OCI-LY1 (cell line): ENCODE data around the gene CYB5D1.

Experiments used
- H2AFZ ChIP-seq: fragments of 200-600 bp; sonication (generic), shearing (Covaris generic); 2 replicates; pipeline ENCODE4 v1.6.0; 2014; ENCODE audit warnings: antibody characterized with exemption, mild to moderate bottlenecking, low read length
- H3F3A ChIP-seq: fragments of 200-600 bp; sonication (generic), shearing (Covaris generic); 2 replicates; pipeline ENCODE4 v1.6.0; 2014; ENCODE audit warnings: mild to moderate bottlenecking, antibody characterized with exemption, low read length, moderate library complexity; ENCODE audit not compliant: insufficient read depth
- H3K27ac ChIP-seq: fragments of 200-600 bp; sonication (generic); 2 replicates; pipeline ENCODE4 v1.5.1; 2014; ENCODE audit warnings: low read length, mixed run types, mild to moderate bottlenecking, low read depth; ENCODE audit not compliant: poor library complexity, severe bottlenecking
- H3K27me3 ChIP-seq: fragments of 200-600 bp; sonication (generic); 2 replicates; pipeline ENCODE4 v1.6.0; 2014; ENCODE audit warnings: antibody characterized with exemption, mild to moderate bottlenecking, low read length, moderate library complexity; ENCODE audit not compliant: insufficient read depth
- H3K36me3 ChIP-seq: fragments of 200-600 bp; sonication (generic); 2 replicates; pipeline ENCODE4 v1.6.1; 2014; ENCODE audit warnings: mild to moderate bottlenecking, antibody characterized with exemption, low read length, moderate library complexity, mixed read lengths; ENCODE audit not compliant: insufficient read depth
- H3K4me1 ChIP-seq: fragments of 200-600 bp; sonication (generic); 2 replicates; pipeline ENCODE4 v1.5.1; 2014; ENCODE audit warnings: mild to moderate bottlenecking, low read length, moderate library complexity; ENCODE audit not compliant: insufficient read depth, severe bottlenecking
- H3K4me2 ChIP-seq: fragments of 200-600 bp; sonication (generic), shearing (Covaris generic); 2 replicates; pipeline ENCODE4 v1.6.1; 2014; ENCODE audit warnings: low read length
- H3K4me3 ChIP-seq: fragments of 200-600 bp; sonication (generic); 2 replicates; pipeline ENCODE4 v1.5.1; 2014; ENCODE audit warnings: low read length, low read depth, mild to moderate bottlenecking, mixed read lengths; ENCODE audit not compliant: poor library complexity, severe bottlenecking
- H3K79me2 ChIP-seq: fragments of 200-600 bp; shearing (Covaris generic); 2 replicates; pipeline ENCODE4 v1.6.1; 2016; ENCODE audit warnings: mixed run types, low read length, mixed read lengths; ENCODE audit not compliant: insufficient read depth
- H3K9ac ChIP-seq: fragments of 200-600 bp; sonication (generic), shearing (Covaris generic); 2 replicates; pipeline ENCODE4 v1.6.1; 2014; ENCODE audit warnings: mild to moderate bottlenecking, low read length, mixed read lengths
- H3K9me2 ChIP-seq: fragments of 200-600 bp; sonication (generic), shearing (Covaris generic); 2 replicates; pipeline ENCODE4 v1.6.1; 2014; ENCODE audit warnings: low read depth, mild to moderate bottlenecking, low read length, mixed read lengths
- H3K9me3 ChIP-seq: fragments of 200-600 bp; shearing (Covaris generic); 2 replicates; pipeline ENCODE4 v1.6.1; 2014; ENCODE audit warnings: low read length, mixed read lengths
- H4K20me1 ChIP-seq: fragments of 200-600 bp; sonication (generic), shearing (Covaris generic); 2 replicates; pipeline ENCODE4 v1.6.0; 2016; ENCODE audit warnings: mild to moderate bottlenecking, low read length; ENCODE audit not compliant: insufficient read depth
- EZH2 ChIP-seq: fragments of 200-600 bp; sonication (generic), shearing (Covaris generic); IDR thresholded peaks from 2 replicates; pipeline ENCODE4 v1.8.0; 2017; ENCODE audit warnings: borderline replicate concordance, mixed run types, mild to moderate bottlenecking, antibody characterized with exemption, low read length, moderate library complexity, mixed read lengths
- TF ChIP-seq, protein P1 (sequence below): fragments of 200-600 bp; sonication (generic), shearing (Covaris generic); IDR thresholded peaks from 2 replicates; pipeline ENCODE4 v1.5.1; 2017; ENCODE audit warnings: mild to moderate bottlenecking, antibody characterized with exemption, low read length, moderate library complexity, mixed read lengths

The CYB5D1 gene

DNA sequence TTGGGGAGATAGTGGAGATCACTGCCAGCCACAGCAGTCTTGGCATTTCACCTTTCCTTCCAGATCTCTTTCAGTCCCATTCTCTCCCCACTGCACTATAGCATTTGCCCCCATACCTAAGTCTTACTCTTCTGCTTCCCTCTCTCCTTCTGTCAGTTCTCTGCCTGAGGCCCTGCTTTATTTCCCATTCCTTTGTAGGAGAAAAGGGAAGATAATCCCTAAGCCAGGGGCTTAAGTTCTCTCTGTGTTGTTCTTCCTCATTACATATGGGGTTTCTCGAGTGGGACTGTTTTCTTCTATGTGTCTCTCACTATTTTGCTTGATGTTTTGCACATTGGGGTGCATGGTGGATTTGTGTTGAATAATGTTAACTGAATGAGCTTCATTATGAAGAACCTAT lies 17.4 kb upstream of the CYB5D1 start:
- H3K4me1 ChIP-seq, result peaks cover 56% of the 10 kb centered on the region
- no peaks in the 10 kb centered on the region for H3K9me3 ChIP-seq
- no peaks in the 10 kb centered on the region for H3K79me2 ChIP-seq
- H3K27ac ChIP-seq, result peak overlapping the region; percentile 97
- no peak overlapping the region for H2AFZ ChIP-seq
- H3K27me3 ChIP-seq, result no peaks in the 10 kb centered on the region
- H3K36me3 ChIP-seq, result peaks cover 5% of the 10 kb centered on the region; the same call in 1 of the 2 replicates
- peaks cover 10% of the 10 kb centered on the region; the same call in 1 of the 2 replicates for H3F3A ChIP-seq
- TF ChIP-seq, protein P1, sequence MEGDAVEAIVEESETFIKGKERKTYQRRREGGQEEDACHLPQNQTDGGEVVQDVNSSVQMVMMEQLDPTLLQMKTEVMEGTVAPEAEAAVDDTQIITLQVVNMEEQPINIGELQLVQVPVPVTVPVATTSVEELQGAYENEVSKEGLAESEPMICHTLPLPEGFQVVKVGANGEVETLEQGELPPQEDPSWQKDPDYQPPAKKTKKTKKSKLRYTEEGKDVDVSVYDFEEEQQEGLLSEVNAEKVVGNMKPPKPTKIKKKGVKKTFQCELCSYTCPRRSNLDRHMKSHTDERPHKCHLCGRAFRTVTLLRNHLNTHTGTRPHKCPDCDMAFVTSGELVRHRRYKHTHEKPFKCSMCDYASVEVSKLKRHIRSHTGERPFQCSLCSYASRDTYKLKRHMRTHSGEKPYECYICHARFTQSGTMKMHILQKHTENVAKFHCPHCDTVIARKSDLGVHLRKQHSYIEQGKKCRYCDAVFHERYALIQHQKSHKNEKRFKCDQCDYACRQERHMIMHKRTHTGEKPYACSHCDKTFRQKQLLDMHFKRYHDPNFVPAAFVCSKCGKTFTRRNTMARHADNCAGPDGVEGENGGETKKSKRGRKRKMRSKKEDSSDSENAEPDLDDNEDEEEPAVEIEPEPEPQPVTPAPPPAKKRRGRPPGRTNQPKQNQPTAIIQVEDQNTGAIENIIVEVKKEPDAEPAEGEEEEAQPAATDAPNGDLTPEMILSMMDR, result no peak
- TF ChIP-seq EZH2, result no peak
- H3K4me3 ChIP-seq, result peak overlapping the region; percentile 88
- H3K4me2 ChIP-seq, result peak overlapping the region; percentile 95
- no peaks in the 10 kb centered on the region for H3K9me2 ChIP-seq
- H4K20me1 ChIP-seq, result no peaks in the 10 kb centered on the region
- H3K9ac ChIP-seq, result peak overlapping the region; percentile 97; the same call in 1 of the 2 replicates

DNA sequence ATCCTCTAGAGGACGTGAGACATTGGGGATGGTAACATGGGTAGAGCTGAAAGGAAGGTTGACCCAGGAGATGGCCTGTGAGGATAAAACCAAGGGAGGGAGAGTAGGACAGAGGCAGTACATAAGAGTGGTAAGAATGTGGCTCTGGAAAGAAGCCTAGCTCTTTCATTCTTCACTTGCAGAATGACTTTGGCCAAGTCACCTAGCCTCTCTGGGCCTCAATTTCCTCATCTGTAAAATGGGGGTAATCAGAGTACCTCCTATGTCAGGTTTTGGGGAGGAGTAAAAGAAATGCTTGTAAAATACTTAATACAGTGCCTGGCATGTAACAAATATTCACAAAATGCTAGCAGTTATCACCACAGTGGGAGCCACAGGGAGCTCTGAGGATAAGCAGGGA lies 16.9 kb upstream of the CYB5D1 start:
- H3K27me3 ChIP-seq, result no peaks in the 10 kb centered on the region

DNA sequence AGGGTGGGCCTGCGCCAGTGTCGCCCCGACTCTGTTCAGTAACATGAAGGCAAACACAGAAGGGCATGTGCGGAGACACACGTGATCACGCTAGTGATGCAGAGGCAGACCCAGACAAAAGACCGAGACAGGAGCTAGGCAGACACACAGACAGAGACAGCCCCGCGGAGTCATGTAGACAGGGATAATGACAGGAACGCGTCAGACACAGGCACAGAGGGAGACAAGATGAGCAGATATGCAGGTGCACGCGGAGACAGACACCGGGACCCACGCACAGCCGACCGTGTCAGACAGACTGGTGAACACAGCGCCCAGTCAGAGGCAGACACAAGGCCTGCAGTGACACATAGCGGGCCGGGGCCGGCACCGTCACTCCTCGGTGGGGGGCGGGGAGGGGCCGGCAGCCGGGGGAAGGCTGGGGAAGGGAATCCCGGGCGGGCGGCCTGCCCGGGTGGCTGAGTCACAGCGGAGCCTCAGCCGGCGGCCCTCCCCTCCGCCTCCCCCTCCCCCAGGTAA lies 16.3 kb upstream of the CYB5D1 start:
- H3K4me1 ChIP-seq, result peaks cover 58% of the 10 kb centered on the region
- peak overlapping the region; percentile 95 for H3K4me2 ChIP-seq
- no peak overlapping the region for H2AFZ ChIP-seq
- H3K27me3 ChIP-seq, result no peaks in the 10 kb centered on the region
- H3K36me3 ChIP-seq, result peaks cover 10% of the 10 kb centered on the region; the same call in 1 of the 2 replicates
- H3K27ac ChIP-seq, result peak overlapping the region; percentile 97
- no peaks in the 10 kb centered on the region for H3K9me3 ChIP-seq
- no peaks in the 10 kb centered on the region for H3K79me2 ChIP-seq
- H4K20me1 ChIP-seq, result no peaks in the 10 kb centered on the region
- peak overlapping the region; percentile 97 for H3K9ac ChIP-seq
- H3F3A ChIP-seq, result peaks cover 10% of the 10 kb centered on the region; the same call in 1 of the 2 replicates
- TF ChIP-seq, protein P1, result peak; percentile 32; the same call in 1 of the 2 replicates
- TF ChIP-seq EZH2, result no peak
- H3K4me3 ChIP-seq, result peak overlapping the region; percentile 88
- H3K9me2 ChIP-seq, result no peaks in the 10 kb centered on the region

More for the DNA sequence above, 16.9 kb upstream of the CYB5D1 start:
- peaks cover 8% of the 10 kb centered on the region; the same call in 1 of the 2 replicates for H3K36me3 ChIP-seq
- no peaks in the 10 kb centered on the region for H3K9me3 ChIP-seq
- H3K4me2 ChIP-seq, result peak overlapping the region; percentile 95
- peaks cover 58% of the 10 kb centered on the region for H3K4me1 ChIP-seq
- H3F3A ChIP-seq, result peaks cover 10% of the 10 kb centered on the region; the same call in 1 of the 2 replicates
- no peaks in the 10 kb centered on the region for H3K79me2 ChIP-seq
- H3K4me3 ChIP-seq, result peak overlapping the region; percentile 88
- peak overlapping the region; percentile 97 for H3K9ac ChIP-seq
- peak overlapping the region; percentile 97 for H3K27ac ChIP-seq
- no peak overlapping the region for H2AFZ ChIP-seq
- no peaks in the 10 kb centered on the region for H4K20me1 ChIP-seq
- no peaks in the 10 kb centered on the region for H3K9me2 ChIP-seq
- no peak for TF ChIP-seq EZH2
- TF ChIP-seq, protein P1, result no peak
